Adrenal gland (tissue), 5 donors: ENCODE measurements around the gene KLF6.

Experiments used
- POLR2A ChIP-seq, 2 donors: fragments of 450-650 bp; IDR thresholded peaks; one replicate each; pipeline ENCODE4 v1.6.1; 2017; ENCODE audit warnings: antibody characterized with exemption in 2 of 2, mild to moderate bottlenecking in 2 of 2, moderate library complexity in 1 of 2
- TF ChIP-seq, protein P1 (sequence below), 6 experiments: fragments of 450-650 bp in 4 of 6; fragments of 200-600 bp in 2 of 6; sonication (generic) in 1 of 6; IDR thresholded peaks; 1 replicate in 5 of 6; 2 replicates in 1 of 6; pipeline versions ENCODE4 v1.5.1 to v1.8.0; 2016 to 2021; ENCODE audit warnings: antibody characterized with exemption in 6 of 6, mild to moderate bottlenecking in 2 of 6, moderate library complexity in 1 of 6
- donor health status: DM: no; HTN: no; CAD: no.

DNA sequence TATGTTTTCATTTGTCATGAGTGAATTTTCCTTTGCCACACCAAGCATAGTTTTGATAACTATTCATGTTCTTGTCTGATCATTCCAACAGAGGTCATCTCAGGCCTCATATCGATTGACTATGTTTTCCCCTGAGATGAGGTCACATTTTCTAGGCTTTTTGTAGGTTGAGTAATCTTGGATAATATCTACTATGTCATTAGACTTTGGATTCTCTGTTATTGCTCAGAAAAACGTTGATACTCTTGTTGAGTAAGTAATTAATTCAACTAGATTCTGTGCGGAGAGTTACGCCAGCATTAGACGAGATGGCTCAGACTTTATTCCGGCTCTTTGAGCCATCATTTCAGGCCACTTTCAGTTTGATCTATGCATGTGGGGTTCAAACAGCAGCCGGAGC lies 57.7 kb downstream of the KLF6 start:
- no peak for TF ChIP-seq POLR2A (IDR thresholded peaks at IDR 0.05)
- TF ChIP-seq, protein P1, sequence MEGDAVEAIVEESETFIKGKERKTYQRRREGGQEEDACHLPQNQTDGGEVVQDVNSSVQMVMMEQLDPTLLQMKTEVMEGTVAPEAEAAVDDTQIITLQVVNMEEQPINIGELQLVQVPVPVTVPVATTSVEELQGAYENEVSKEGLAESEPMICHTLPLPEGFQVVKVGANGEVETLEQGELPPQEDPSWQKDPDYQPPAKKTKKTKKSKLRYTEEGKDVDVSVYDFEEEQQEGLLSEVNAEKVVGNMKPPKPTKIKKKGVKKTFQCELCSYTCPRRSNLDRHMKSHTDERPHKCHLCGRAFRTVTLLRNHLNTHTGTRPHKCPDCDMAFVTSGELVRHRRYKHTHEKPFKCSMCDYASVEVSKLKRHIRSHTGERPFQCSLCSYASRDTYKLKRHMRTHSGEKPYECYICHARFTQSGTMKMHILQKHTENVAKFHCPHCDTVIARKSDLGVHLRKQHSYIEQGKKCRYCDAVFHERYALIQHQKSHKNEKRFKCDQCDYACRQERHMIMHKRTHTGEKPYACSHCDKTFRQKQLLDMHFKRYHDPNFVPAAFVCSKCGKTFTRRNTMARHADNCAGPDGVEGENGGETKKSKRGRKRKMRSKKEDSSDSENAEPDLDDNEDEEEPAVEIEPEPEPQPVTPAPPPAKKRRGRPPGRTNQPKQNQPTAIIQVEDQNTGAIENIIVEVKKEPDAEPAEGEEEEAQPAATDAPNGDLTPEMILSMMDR (IDR thresholded peaks at IDR 0.05) = no peak
